Subcutaneous abdominal adipose tissue (tissue), 5 donors: ENCODE results near the gene SEC11C.

Experiments used
- H3K27ac ChIP-seq: one replicate; pipeline ENCODE4 v1.7.0; 2013; ENCODE audit warnings: low read depth, mild to moderate bottlenecking, inconsistent platforms, low read length, moderate library complexity
- H3K27me3 ChIP-seq, 5 donors: one replicate each; pipeline ENCODE4 v1.7.0; 2013; ENCODE audit warnings: low read length in 5 of 5, inconsistent platforms in 1 of 5; ENCODE audit not compliant: control insufficient read depth in 5 of 5, insufficient read depth in 4 of 5
- H3K36me3 ChIP-seq, 5 donors: one replicate each; pipeline ENCODE4 v1.7.0; 2013; ENCODE audit warnings: low read length in 5 of 5; ENCODE audit not compliant: control insufficient read depth in 5 of 5, insufficient read depth in 5 of 5
- H3K4me1 ChIP-seq, 5 donors: one replicate each; pipeline ENCODE4 v1.7.0; 2013; ENCODE audit warnings: low read length in 5 of 5, mild to moderate bottlenecking in 3 of 5, moderate library complexity in 1 of 5; ENCODE audit not compliant: control insufficient read depth in 5 of 5, insufficient read depth in 5 of 5
- H3K4me3 ChIP-seq, 5 donors: one replicate each; pipeline ENCODE4 v1.7.0; 2013; ENCODE audit warnings: low read length in 5 of 5, low read depth in 1 of 5
- H3K9ac ChIP-seq, 5 donors: one replicate each; pipeline ENCODE4 v1.7.0; 2013; ENCODE audit warnings: low read length in 5 of 5, mild to moderate bottlenecking in 4 of 5, moderate library complexity in 3 of 5
- H3K9me3 ChIP-seq, 5 donors: one replicate each; pipeline ENCODE4 v1.7.0; 2013; ENCODE audit warnings: low read length in 5 of 5; ENCODE audit not compliant: control insufficient read depth in 5 of 5
- donor health status: healthy.
- donor health status: healthy.
- donor health status: healthy.
- donor health status: healthy.
- donor health status: healthy.

Gene SEC11C

DNA sequence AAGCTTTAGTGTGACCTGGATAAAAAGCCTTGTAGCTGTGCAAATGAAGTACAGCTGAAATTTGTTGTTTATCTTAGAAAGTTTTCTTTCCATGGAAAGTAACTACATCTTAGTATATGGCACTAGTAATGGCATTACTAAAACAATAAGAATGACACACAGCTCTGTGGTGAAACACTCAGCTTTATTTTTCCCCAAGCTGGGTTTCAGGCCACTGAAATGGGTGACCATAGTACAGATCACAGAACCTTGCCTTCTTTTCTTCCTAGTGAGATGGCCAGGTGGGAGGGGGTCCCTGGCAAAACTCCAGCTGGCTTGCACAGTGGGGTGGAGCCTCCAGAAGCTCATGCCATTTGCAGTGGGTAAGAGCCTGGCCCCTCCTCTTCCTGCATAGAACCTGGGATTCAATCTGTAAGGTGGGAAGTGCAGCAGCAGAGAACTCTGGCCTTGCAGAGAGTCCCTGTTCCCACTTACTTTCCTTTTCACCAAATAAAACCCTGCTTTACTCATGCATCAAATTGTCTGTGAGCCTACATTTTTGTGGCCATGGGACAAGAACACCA is 62.7 kb downstream of the SEC11C start:
- H3K27ac ChIP-seq, result no peak overlapping the region
- H3K4me3 ChIP-seq, result no peak overlapping the region
- H3K4me1 ChIP-seq, result no peaks in the 10 kb centered on the region
- no peak overlapping the region for H3K9ac ChIP-seq
- H3K27me3 ChIP-seq, result peaks cover 0 to 3% (median 0%) of the 10 kb centered on the region in 5 donors
- H3K9me3 ChIP-seq, result no peaks in the 10 kb centered on the region
- H3K36me3 ChIP-seq, result no peaks in the 10 kb centered on the region

- no peak overlapping the region for H3K27ac ChIP-seq
- no peak overlapping the region for H3K4me3 ChIP-seq
- H3K4me1 ChIP-seq, result no peaks in the 10 kb centered on the region
- no peaks in the 10 kb centered on the region for H3K36me3 ChIP-seq
- H3K9ac ChIP-seq, result no peak overlapping the region
- peaks cover 0 to 7% (median 3%) of the 10 kb centered on the region in 5 donors for H3K27me3 ChIP-seq
- no peaks in the 10 kb centered on the region for H3K9me3 ChIP-seq
Measured at GRCh38 chr18:59207506-59207905, 67.8 kb downstream of the SEC11C start.
